HepG2 (cell line): ENCODE results near the gene WWC2. TPM values are rescaled to one million over a fixed set of nuclear protein-coding genes. Genes with fewer than 3 reads are reported as not detected.

Experiments used
- ATAC-seq: fragments of 200-7000 bp; cut with Tn5 transposase; 3 replicates; pipeline ENCODE4 v1.9.1; 2020; ENCODE audit warnings: mild to moderate bottlenecking, moderate library complexity
- BruUV-seq: library from RNA; stranded (reverse); fragments of 400-500 nt; replicated peaks from 2 replicates; lab custom pipeline; 2021; lab: Mats Ljungman, UMichigan
- CTCF ChIA-PET: fragments of 300-600 bp; formaldehyde crosslinking; extraction: SDS; loops from one replicate; lab custom pipeline; 2021; ENCODE audit warnings: low total read pairs, inconsistent platforms, low intra/inter-chr PET ratio; lab: Yijun Ruan, JAX
- POLR2A ChIA-PET: fragments of 350-600 bp; sonication (Branson Sonifier 250); formaldehyde crosslinking; loops from one replicate; lab custom pipeline; 2020; ENCODE audit warnings: antibody characterized with exemption, inconsistent platforms; lab: Yijun Ruan, JAX
- DNase-seq: peaks from one replicate; pipeline ENCODE4 v3.0.0-alpha.2; 2015; ENCODE audit warnings: low spot score
- FAIRE-seq: peaks from 3 replicates; lab custom pipeline; 2011; peaks lifted over from hg19 to GRCh38; lab: Jason Lieb, UNC
- H2AFZ ChIP-seq: one replicate; pipeline ENCODE4 v1.6.1; 2011; ENCODE audit warnings: low read length, inconsistent platforms
- H3K27ac ChIP-seq: fragments of 300-600 bp; 3 replicates; pipeline ENCODE4 v1.8.0; 2011; ENCODE audit warnings: mixed run types, mild to moderate bottlenecking, mixed read lengths, low read length, inconsistent platforms; ENCODE audit not compliant: insufficient read depth; ENCODE audit errors: extremely low read length
- H3K27me3 ChIP-seq, 2 experiments: fragments of 200-600 bp in 1 of 2; 2 replicates in 1 of 2; 3 replicates in 1 of 2; pipeline versions ENCODE4 v1.6.0 to v1.8.0; 2011; ENCODE audit warnings: low read length in 2 of 2, mild to moderate bottlenecking in 2 of 2, moderate library complexity in 2 of 2, inconsistent platforms in 1 of 2; ENCODE audit not compliant: insufficient read depth in 2 of 2, control insufficient read depth in 1 of 2
- H3K36me3 ChIP-seq, 2 experiments: fragments of 200-600 bp in 1 of 2; replicated peaks in 1 of 2; 2 replicates in 1 of 2; 3 replicates in 1 of 2; pipeline versions ENCODE4 v1.5.1 to v1.8.0; 2011; ENCODE audit warnings: low read length in 2 of 2, inconsistent platforms in 1 of 2; ENCODE audit not compliant: insufficient read depth in 2 of 2, control insufficient read depth in 1 of 2
- H3K4me1 ChIP-seq: 2 replicates; pipeline ENCODE4 v1.5.1; 2012; ENCODE audit warnings: low read length, inconsistent platforms; ENCODE audit not compliant: insufficient read depth
- H3K4me2 ChIP-seq: 2 replicates; pipeline ENCODE4 v1.6.0; 2011; ENCODE audit warnings: low read depth, low read length, inconsistent platforms
- H3K4me3 ChIP-seq, 3 experiments: fragments of 200-600 bp in 1 of 3; sonication (generic), shearing (Covaris generic) in 1 of 3; replicated peaks in 1 of 3; 2 replicates each; pipeline ENCODE4 v1.5.1; 2011 to 2016; ENCODE audit warnings: low read length in 3 of 3, inconsistent platforms in 2 of 3, low read depth in 2 of 3, mild to moderate bottlenecking in 2 of 3, control low read depth in 1 of 3, mixed read lengths in 1 of 3; ENCODE audit not compliant: insufficient read depth in 1 of 3
- H3K79me2 ChIP-seq: one replicate; pipeline ENCODE4 v1.6.1; 2011; ENCODE audit warnings: low read length, inconsistent platforms; ENCODE audit not compliant: insufficient read depth
- H3K9ac ChIP-seq: 2 replicates; pipeline ENCODE4 v1.6.0; 2011; ENCODE audit warnings: mild to moderate bottlenecking, low read depth, low read length, inconsistent platforms; ENCODE audit not compliant: insufficient read depth
- H3K9me3 ChIP-seq: 2 replicates; pipeline ENCODE4 v1.5.1; 2012; ENCODE audit warnings: mild to moderate bottlenecking, low read length
- H4K20me1 ChIP-seq: 2 replicates; pipeline ENCODE4 v1.6.0; 2011; ENCODE audit warnings: inconsistent platforms, mild to moderate bottlenecking, low read length, moderate library complexity; ENCODE audit not compliant: insufficient read depth
- DBP ChIP-seq: sonication (generic); formaldehyde crosslinking; IDR thresholded peaks from 2 replicates; pipeline ENCODE4 v1.4.0; 2020; ENCODE audit warnings: missing genetic modification reagents; ENCODE audit errors: not compliant biosample characterization
- KDM5B ChIP-seq: sonication (generic); formaldehyde crosslinking; IDR thresholded peaks from 2 replicates; pipeline ENCODE4 v1.4.0; 2020; ENCODE audit warnings: missing genetic modification reagents, mild to moderate bottlenecking, borderline replicate concordance
- NCOA2 ChIP-seq: sonication (generic); formaldehyde crosslinking; IDR thresholded peaks from 2 replicates; pipeline ENCODE4 v1.8.0; 2022; ENCODE audit warnings: inconsistent platforms
- NR2F2 ChIP-seq: IDR thresholded peaks from 2 replicates; pipeline ENCODE4 v1.6.1; 2012; ENCODE audit warnings: low read depth, inconsistent platforms, borderline replicate concordance
- RAD21 ChIP-seq: fragments of 450-650 bp; formaldehyde crosslinking; IDR thresholded peaks from 2 replicates; pipeline ENCODE4 v1.5.0; 2020; ENCODE audit warnings: mild to moderate bottlenecking
- RNF219 ChIP-seq: sonication (generic); formaldehyde crosslinking; IDR thresholded peaks from 2 replicates; pipeline ENCODE4 v1.5.0; 2020; ENCODE audit warnings: mild to moderate bottlenecking, missing genetic modification reagents
- ZNF124 ChIP-seq: sonication (generic); formaldehyde crosslinking; IDR thresholded peaks from 2 replicates; pipeline ENCODE4 v1.4.0; 2020; ENCODE audit warnings: missing genetic modification reagents
- ZNF704 ChIP-seq: sonication (generic); formaldehyde crosslinking; IDR thresholded peaks from 2 replicates; pipeline ENCODE4 v1.8.1; 2023; ENCODE audit warnings: mild to moderate bottlenecking, inconsistent platforms, moderate library complexity, missing genetic modification reagents, borderline replicate concordance
- WGBS: methylation state at CpG from one replicate; pipeline ENCODE4 v1.1.6; 2017; ENCODE audit warnings: low lambda C conversion rate; 5-methylcytosine and 5-hydroxymethylcytosine counted together
- in situ Hi-C: cut with HindIII; loops from 2 replicates; pipeline ENCODE4 v1.10.0; 2017; ENCODE audit warnings: low pct_unique_long_range_greater_than_20kb; ENCODE audit not compliant: extremely low pct_ligation_motif_present
- intact Hi-C: fragments of 100-400 bp; cut with micrococcal nuclease; formaldehyde crosslinking; loops from one replicate; pipeline ENCODE4 v1.10.0; 2022; ENCODE audit not compliant: unreplicated experiment
- polyA plus RNA-seq, 8 experiments: library from polyadenylated mRNA; depleted of rRNA in 3 of 8; stranded (reverse) in 7 of 8; unstranded in 1 of 8; fragments of >200 nt; fragmentation: Illumina TruSeq in 4 of 8; extraction: Trizol in 4 of 8; gene quantifications; 2 replicates each; pipeline versions ENCODE4 v1.2.1 to v1.2.3, GENCODE V29; 2011 to 2016; ENCODE audit warnings: low read depth in 4 of 8, missing spikeins in 1 of 8, mixed read lengths in 1 of 8; ENCODE audit not compliant: insufficient read depth in 1 of 8
- total RNA-seq, 5 experiments: library from RNA; depleted of rRNA; stranded (reverse); fragments of >200 nt; fragmentation: Illumina TruSeq; extraction: Trizol; gene quantifications; 2 replicates each; pipeline ENCODE4 v1.2.3, GENCODE V29; 2016; ENCODE audit warnings: low read depth in 1 of 5

Gene WWC2
- total and polyA plus RNA-seq, 2 of the 13 experiments (the other 11 are each of a cell fraction or from before 2014, with no cell fraction given) = 40.0 to 50.1 TPM

- Histone ChIP-seq H3K4me1 (peaks cover 34% of the 10 kb centered on the region), H3K9me3 (no peaks in the 10 kb centered on the region), H3K4me3 (no peak overlapping the region), H4K20me1 (peaks cover 24% of the 10 kb centered on the region), H3K27me3 (no peaks in the 10 kb centered on the region), H3K79me2 (peaks cover 45% of the 10 kb centered on the region), H3K9ac (no peak overlapping the region), H2AFZ (no peak overlapping the region), H3K27ac (no peak overlapping the region), H3K4me2 (no peak overlapping the region), H3K36me3 (peaks cover 15 to 33% of the 10 kb centered on the region in 2 experiments)
- no peak for DNase-seq
- in situ Hi-C loops = no loop called here
- TF ChIP-seq ZNF704 (CRISPR knock-in tag) (no peak), KDM5B (CRISPR knock-in tag) (no peak), NCOA2 (CRISPR knock-in tag) (no peak), RNF219 (no peak), ZNF124 (CRISPR knock-in tag) (no peak), DBP (CRISPR knock-in tag) (no peak), NR2F2 (no peak), RAD21 (CRISPR knock-in tag) (no peak)
- ATAC-seq = no peak
- ChIA-PET POLR2A (no interaction called here), CTCF (no interaction called here)
- FAIRE-seq = no peak
- no TSS peak for BruUV-seq
- 98% methylated on average over 3 of the region's 3 CpGs for WGBS
- intact Hi-C loops = no loop called here
Measured at GRCh38 chr4:183195534-183195933, 96.5 kb downstream of the WWC2 start.
